Measurements from ENCODE around the gene STK38.

- no peak for TF ChIP-seq POLR2A (IDR thresholded peaks at IDR 0.05; ENCODE audit: low read depth, low read length)
- no peak for TF ChIP-seq TAF1 (IDR thresholded peaks at IDR 0.05; ENCODE audit: low read depth, low read length)
- TF ChIP-seq POLR2AphosphoS5 (IDR thresholded peaks at IDR 0.05; ENCODE audit: low read depth, low read length), result no peak
- no peak for TF ChIP-seq PAX5 (IDR thresholded peaks at IDR 0.05; ENCODE audit: insufficient read depth, low read length, severe bottlenecking)
- no peak for TF ChIP-seq SPI1 (IDR thresholded peaks at IDR 0.05; ENCODE audit: low read depth, low read length)
- no peak for TF ChIP-seq POU2F2 (IDR thresholded peaks at IDR 0.05; ENCODE audit: low read depth, low read length)
Measured at GRCh38 chr6:36570264-36570663, 23.0 kb upstream of the STK38 start.

All from GM12891 (cell line).